ENCODE results near the gene LSS. TPM values are rescaled to one million over a fixed set of nuclear protein-coding genes. Genes with fewer than 3 reads are reported as not detected.

The LSS gene
- total RNA-seq, 2 experiments from 2014 or later: 30.4 TPM

DNA sequence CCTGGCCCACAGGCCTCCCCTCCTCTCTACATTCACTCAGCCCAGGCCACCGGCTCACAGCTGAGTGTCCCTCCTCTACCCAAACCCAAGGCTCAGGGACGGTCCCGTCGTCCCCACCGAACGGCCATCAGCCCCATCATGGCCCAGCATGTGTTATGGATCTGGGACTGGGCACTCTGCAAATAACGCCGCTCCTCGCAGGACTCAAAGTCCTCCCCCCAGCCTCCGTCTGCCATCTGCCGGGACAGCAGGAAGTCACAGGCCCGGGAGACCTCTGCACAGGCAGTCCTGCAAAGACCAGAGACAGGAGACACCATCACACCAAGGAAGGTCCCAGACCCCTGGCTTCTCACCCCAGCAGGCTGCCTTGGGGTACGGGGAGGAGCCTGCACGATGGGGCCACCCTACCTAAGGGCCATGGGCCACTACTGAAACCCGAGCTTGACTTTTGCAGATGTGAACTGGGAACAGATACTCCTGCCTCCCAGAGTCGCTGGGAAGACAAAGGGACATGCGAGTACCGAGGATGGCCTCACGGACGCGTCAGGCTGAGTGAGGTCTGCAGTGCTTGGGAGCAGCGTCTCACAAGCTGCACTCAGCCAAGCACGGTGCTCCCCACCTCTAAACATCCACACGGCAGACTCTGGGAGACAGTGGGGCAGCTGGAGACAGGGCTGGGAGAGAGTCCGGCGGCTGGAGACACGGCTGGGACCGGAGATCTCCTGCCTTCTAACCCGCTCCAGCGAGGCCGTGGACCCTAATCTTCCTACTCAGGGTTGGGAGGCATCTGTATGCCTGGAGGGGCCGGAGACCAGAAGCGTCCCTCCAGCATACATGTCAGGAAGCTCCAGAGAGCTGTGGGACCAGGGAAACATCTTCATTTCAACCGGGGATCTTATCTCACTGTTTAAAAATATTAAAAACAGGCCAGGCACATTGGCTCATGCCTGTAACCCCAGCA is 33.9 kb downstream of the LSS start:
- peak in 1 of 14 experiments; percentile 27 for DNase-seq
- Histone ChIP-seq H3K36me3 (ENCODE audit: insufficient read depth, low read length) (peaks cover 25% of the 10 kb centered on the region), H3K27me3 (ENCODE audit: control insufficient read depth in 1 of 2, insufficient read depth in 2 of 2, low read length in 2 of 2) (no peaks in the 10 kb centered on the region), H3K9me3 (ENCODE audit: control insufficient read depth in 1 of 2, insufficient read depth in 1 of 2, low read length in 2 of 2) (no peaks in the 10 kb centered on the region), H3K27ac (ENCODE audit: low read depth in 1 of 2, low read length in 2 of 2) (no peak overlapping the region), H3K4me3 (ENCODE audit: low read length) (no peak overlapping the region), H3K4me1 (ENCODE audit: insufficient read depth, low read length) (no peaks in the 10 kb centered on the region)
- Mint-ChIP-seq H3K36me3 (ENCODE audit: low read depth) (peaks cover 57% of the 10 kb centered on the region), H3K4me3 (no peak overlapping the region), H3K4me1 (ENCODE audit: low read depth) (no peaks in the 10 kb centered on the region), H3K27ac (no peak overlapping the region), H3K9me3 (no peaks in the 10 kb centered on the region), H3K27me3 (no peaks in the 10 kb centered on the region)
- no peak for TF ChIP-seq CTCF (IDR thresholded peaks at IDR 0.05)
- POLR2A ChIA-PET: no interaction called here
- no peak for ATAC-seq (ENCODE audit: poor library complexity)
- CTCF ChIA-PET: no interaction called here
- intact Hi-C loops (cut with DNase I, micrococcal nuclease): no loop called here

GRCh38 chr21:46193829-46194373 is 34.7 kb downstream of the LSS start:
- DNase-seq (no peak), ATAC-seq (ENCODE audit: poor library complexity) (no peak)
- H3K27ac ChIP-seq (ENCODE audit: low read depth in 1 of 2, low read length in 2 of 2): no peak overlapping the region
- no peaks in the 10 kb centered on the region for H3K27me3 Mint-ChIP-seq
- H3K27ac Mint-ChIP-seq: no peak overlapping the region
- H3K9me3 ChIP-seq (ENCODE audit: control insufficient read depth in 1 of 2, insufficient read depth in 1 of 2, low read length in 2 of 2): no peaks in the 10 kb centered on the region
- no peaks in the 10 kb centered on the region for H3K27me3 ChIP-seq (ENCODE audit: control insufficient read depth in 1 of 2, insufficient read depth in 2 of 2, low read length in 2 of 2)
- H3K4me1 Mint-ChIP-seq (ENCODE audit: low read depth): no peaks in the 10 kb centered on the region
- peaks cover 50% of the 10 kb centered on the region for H3K36me3 Mint-ChIP-seq (ENCODE audit: low read depth)
- H3K4me1 ChIP-seq (ENCODE audit: insufficient read depth, low read length): no peaks in the 10 kb centered on the region
- no peak overlapping the region for H3K4me3 Mint-ChIP-seq
- CTCF ChIA-PET: no interaction called here
- TF ChIP-seq CTCF (IDR thresholded peaks at IDR 0.05): no peak
- intact Hi-C loops (cut with DNase I, micrococcal nuclease): no loop called here
- POLR2A ChIA-PET: no interaction called here
- H3K9me3 Mint-ChIP-seq: no peaks in the 10 kb centered on the region
- peaks cover 25% of the 10 kb centered on the region for H3K36me3 ChIP-seq (ENCODE audit: insufficient read depth, low read length)
- H3K4me3 ChIP-seq (ENCODE audit: low read length): no peak overlapping the region

DNA sequence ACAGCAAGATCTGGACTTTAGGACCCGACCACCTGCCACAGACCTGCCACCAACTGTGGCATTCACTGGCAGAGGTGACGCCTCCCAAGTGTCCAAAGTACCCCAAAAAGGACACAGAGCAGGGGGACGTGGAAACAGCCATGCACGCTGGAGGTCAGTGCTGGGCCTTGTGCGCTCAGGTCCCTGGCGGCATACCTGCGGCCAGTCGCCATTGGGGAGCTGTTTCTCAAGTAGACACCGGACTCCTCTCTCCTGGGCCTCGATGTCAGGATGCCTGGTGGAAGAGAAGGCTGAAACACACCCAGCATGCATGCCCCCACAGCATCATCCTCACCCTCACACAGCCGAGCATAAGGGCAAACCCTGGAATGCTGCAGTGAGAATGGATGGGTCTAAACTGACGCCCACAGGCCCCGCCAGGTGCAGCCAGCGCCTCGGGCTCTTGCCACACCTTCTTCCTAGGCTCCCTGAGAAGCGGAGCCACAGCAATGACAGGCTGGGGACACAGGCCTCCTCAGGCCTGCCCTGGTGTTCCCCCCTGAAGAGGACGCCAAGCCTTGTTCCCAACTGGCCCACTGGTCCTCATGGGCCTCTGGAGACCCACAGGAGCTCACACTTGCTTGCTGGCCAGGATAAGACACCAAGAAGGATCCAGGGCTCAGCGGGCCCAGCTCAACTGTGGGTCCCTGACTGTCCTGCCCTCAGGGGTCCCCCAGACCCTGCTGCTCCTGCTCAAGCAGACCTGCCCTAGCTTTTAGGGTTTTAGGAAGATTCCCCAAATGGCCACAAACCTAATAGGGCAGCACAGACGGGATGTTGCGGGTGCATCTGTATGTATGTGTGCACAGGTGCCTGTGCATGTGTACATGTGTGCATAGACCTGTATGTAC is 36.6 kb downstream of the LSS start:
- ChIA-PET POLR2A (no interaction called here), CTCF (no interaction called here)
- no peak overlapping the region for H3K27ac ChIP-seq (ENCODE audit: low read depth in 1 of 2, low read length in 2 of 2)
- no peaks in the 10 kb centered on the region for H3K4me1 Mint-ChIP-seq (ENCODE audit: low read depth)
- DNase-seq (peak in 1 of 14 experiments; percentile 11), ATAC-seq (ENCODE audit: poor library complexity) (no peak)
- no peaks in the 10 kb centered on the region for H3K9me3 Mint-ChIP-seq
- no peaks in the 10 kb centered on the region for H3K27me3 ChIP-seq (ENCODE audit: control insufficient read depth in 1 of 2, insufficient read depth in 2 of 2, low read length in 2 of 2)
- H3K9me3 ChIP-seq (ENCODE audit: control insufficient read depth in 1 of 2, insufficient read depth in 1 of 2, low read length in 2 of 2): no peaks in the 10 kb centered on the region
- no peaks in the 10 kb centered on the region for H3K27me3 Mint-ChIP-seq
- peaks cover 25% of the 10 kb centered on the region for H3K36me3 ChIP-seq (ENCODE audit: insufficient read depth, low read length)
- H3K36me3 Mint-ChIP-seq (ENCODE audit: low read depth): peaks cover 30% of the 10 kb centered on the region
- no peak overlapping the region for H3K27ac Mint-ChIP-seq
- TF ChIP-seq CTCF (IDR thresholded peaks at IDR 0.05): no peak
- H3K4me3 Mint-ChIP-seq: no peak overlapping the region
- intact Hi-C loops (cut with DNase I, micrococcal nuclease): no loop called here
- no peak overlapping the region for H3K4me3 ChIP-seq (ENCODE audit: low read length)
- H3K4me1 ChIP-seq (ENCODE audit: insufficient read depth, low read length): no peaks in the 10 kb centered on the region
